Gastrocnemius medialis (tissue), 4 donors: ENCODE results near the gene OR56B4. TPM values are rescaled to one million over a fixed set of nuclear protein-coding genes. Genes with fewer than 3 reads are reported as not detected.
"Not testable (repeated sequence)": the region's sequence is repeated elsewhere in the genome, so short reads cannot be mapped to it uniquely, and the experiment has no call there.

ENCODE experiments used
- ATAC-seq, 2 donors: fragments of 150-250 bp; one replicate each; pipeline ENCODE4 v1.9.1; 2016
- DNase-seq, 2 donors: peaks; one replicate each; pipeline ENCODE4 v3.0.0-alpha.2; 2019
- H3K27ac ChIP-seq, 4 donors: fragments of 200-600 bp; sonication (generic); 1 replicate in 1 of 4; 2 replicates in 3 of 4; pipeline ENCODE4 v1.5.1; 2016 to 2018; ENCODE audit warnings: mild to moderate bottlenecking in 2 of 4, moderate library complexity in 1 of 4
- H3K27me3 ChIP-seq, 3 donors: fragments of 200-600 bp; sonication (generic) in 2 of 3; 1 replicate in 1 of 3; 2 replicates in 2 of 3; pipeline versions ENCODE4 v1.5.1 to v1.6.0; 2016 to 2019; ENCODE audit warnings: mild to moderate bottlenecking in 1 of 3, moderate library complexity in 1 of 3
- H3K36me3 ChIP-seq, 2 donors: fragments of 200-600 bp; sonication (generic) in 1 of 2; one replicate each; pipeline ENCODE4 v1.5.1; 2017 to 2018
- H3K4me1 ChIP-seq, 2 donors: fragments of 200-600 bp; sonication (generic) in 1 of 2; one replicate each; pipeline ENCODE4 v1.5.1; 2016 to 2017; ENCODE audit warnings: mild to moderate bottlenecking in 2 of 2
- H3K4me3 ChIP-seq, 4 donors: fragments of 200-600 bp; sonication (generic) in 3 of 4; 1 replicate in 1 of 4; 2 replicates in 3 of 4; pipeline ENCODE4 v1.5.1; 2016 to 2019; ENCODE audit warnings: mild to moderate bottlenecking in 2 of 4
- H3K9me3 ChIP-seq, 3 donors: fragments of 200-600 bp; sonication (generic) in 2 of 3; 1 replicate in 1 of 3; 2 replicates in 2 of 3; pipeline ENCODE4 v1.5.1; 2016 to 2019
- CTCF ChIP-seq, 5 experiments: fragments of 450-650 bp in 3 of 5; fragments of 200-600 bp in 2 of 5; sonication (generic) in 2 of 5; IDR thresholded peaks in 4 of 5; conservative IDR thresholded peaks in 1 of 5; 1 replicate in 4 of 5; 2 replicates in 1 of 5; pipeline ENCODE4 v1.5.1; 2016 to 2019; ENCODE audit warnings: antibody characterized with exemption in 5 of 5, mild to moderate bottlenecking in 3 of 5, moderate library complexity in 3 of 5
- POLR2A ChIP-seq, 2 donors: fragments of 450-650 bp; IDR thresholded peaks; one replicate each; pipeline ENCODE4 v1.6.1; 2017; ENCODE audit warnings: antibody characterized with exemption in 2 of 2, mild to moderate bottlenecking in 2 of 2, moderate library complexity in 2 of 2
- in situ Hi-C, 4 donors: fragments of 200-750 bp; cut with MboI; loops; one replicate each; pipeline versions ENCODE4 v1.15.0 to v1.8.0; 2017; ENCODE audit warnings: low sequenced_read_pairs in 4 of 4
- intact Hi-C: fragments of 100-400 bp; cut with DNase I; formaldehyde crosslinking; loops from one replicate; pipeline ENCODE4 v1.15.1; 2023; ENCODE audit warnings: low total_unique reads
- total RNA-seq, 4 donors: library from RNA; depleted of rRNA; stranded (reverse); fragments of >200 nt; gene quantifications; one replicate each; pipeline versions ENCODE4 v1.1.0 to v1.2.3, GENCODE V29; 2016

Gene OR56B4
- total RNA-seq, 4 donors from 2014 or later, result not detected

GRCh38 chr11:6129635-6130034 lies 22.2 kb downstream of the OR56B4 start:
- intact Hi-C loops, result no loop called here
- Histone ChIP-seq H3K9me3 (no peaks in the 10 kb centered on the region), H3K4me3 (no peak overlapping the region), H3K36me3 (no peaks in the 10 kb centered on the region), H3K4me1 (no peaks in the 10 kb centered on the region), H3K27me3 (no peaks in the 10 kb centered on the region), H3K27ac (no peak overlapping the region)
- ATAC-seq, result no peak
- in situ Hi-C loops, result no loop called here
- no peak for DNase-seq
- TF ChIP-seq CTCF (IDR thresholded peaks at IDR 0.05 in 4 of 5, conservative IDR thresholded peaks at IDR 0.05 in 1 of 5) (no peak), POLR2A (IDR thresholded peaks at IDR 0.05) (no peak)

GRCh38 chr11:6132431-6132830 lies 24.9 kb downstream of the OR56B4 start:
- Histone ChIP-seq H3K4me1 (no peaks in the 10 kb centered on the region), H3K4me3 (no peak overlapping the region), H3K9me3 (no peaks in the 10 kb centered on the region), H3K27me3 (no peaks in the 10 kb centered on the region), H3K27ac (no peak overlapping the region), H3K36me3 (no peaks in the 10 kb centered on the region)
- intact Hi-C loops, result no loop called here
- DNase-seq, result no peak
- TF ChIP-seq CTCF (IDR thresholded peaks at IDR 0.05 in 4 of 5, conservative IDR thresholded peaks at IDR 0.05 in 1 of 5) (no peak), POLR2A (IDR thresholded peaks at IDR 0.05) (no peak)
- in situ Hi-C loops, result no loop called here
- no peak for ATAC-seq

GRCh38 chr11:6135936-6136335 lies 28.5 kb downstream of the OR56B4 start:
- H3K27ac ChIP-seq, H3K27me3 ChIP-seq, in situ Hi-C loops, H3K36me3 ChIP-seq, H3K9me3 ChIP-seq, DNase-seq, ATAC-seq, intact Hi-C loops, H3K4me1 ChIP-seq, H3K4me3 ChIP-seq: not testable (repeated sequence)

- no peak overlapping the region for H3K4me3 ChIP-seq
- in situ Hi-C loops, result no loop called here
Measured at GRCh38 chr11:6142936-6143335, 35.5 kb downstream of the OR56B4 start.

GRCh38 chr11:6143737-6144136 lies 36.3 kb downstream of the OR56B4 start:
- intact Hi-C loops, H3K36me3 ChIP-seq, in situ Hi-C loops, H3K27me3 ChIP-seq, H3K9me3 ChIP-seq, DNase-seq, ATAC-seq, H3K4me1 ChIP-seq, H3K27ac ChIP-seq, H3K4me3 ChIP-seq: not testable (repeated sequence)

More at GRCh38 chr11:6142936-6143335, 35.5 kb downstream of the OR56B4 start:
- intact Hi-C loops, result no loop called here
- Histone ChIP-seq H3K4me1 (no peaks in the 10 kb centered on the region), H3K27me3 (no peaks in the 10 kb centered on the region), H3K27ac (no peak overlapping the region), H3K9me3 (no peaks in the 10 kb centered on the region), H3K36me3 (no peaks in the 10 kb centered on the region)
- ATAC-seq, result no peak
- no peak for TF ChIP-seq CTCF (IDR thresholded peaks at IDR 0.05 in 4 of 5, conservative IDR thresholded peaks at IDR 0.05 in 1 of 5)
- TF ChIP-seq POLR2A (IDR thresholded peaks at IDR 0.05), result no peak
- no peak for DNase-seq

- Histone ChIP-seq H3K4me3 (no peak overlapping the region), H3K36me3 (no peaks in the 10 kb centered on the region), H3K9me3 (no peaks in the 10 kb centered on the region), H3K4me1 (no peaks in the 10 kb centered on the region), H3K27me3 (no peaks in the 10 kb centered on the region), H3K27ac (no peak overlapping the region)
- ATAC-seq, result no peak
- in situ Hi-C loops, result no loop called here
- no peak for DNase-seq
- TF ChIP-seq POLR2A (IDR thresholded peaks at IDR 0.05) (no peak), CTCF (IDR thresholded peaks at IDR 0.05 in 4 of 5, conservative IDR thresholded peaks at IDR 0.05 in 1 of 5) (no peak)
- intact Hi-C loops, result no loop called here
Measured at GRCh38 chr11:6151117-6151516, 43.6 kb downstream of the OR56B4 start.
